GM10266 (cell line): ENCODE data around the gene SMC3.

Source experiments
- DNase-seq: peaks from one replicate; pipeline ENCODE4 v3.0.0; 2012; ENCODE audit errors: extremely low spot score
- TF ChIP-seq, protein P1 (sequence below): IDR thresholded peaks from 2 replicates; pipeline ENCODE4 v1.5.1; 2012; ENCODE audit warnings: mild to moderate bottlenecking, low read depth; ENCODE audit not compliant: control insufficient read depth, insufficient read depth; ENCODE audit errors: missing control alignments

Gene SMC3

DNA sequence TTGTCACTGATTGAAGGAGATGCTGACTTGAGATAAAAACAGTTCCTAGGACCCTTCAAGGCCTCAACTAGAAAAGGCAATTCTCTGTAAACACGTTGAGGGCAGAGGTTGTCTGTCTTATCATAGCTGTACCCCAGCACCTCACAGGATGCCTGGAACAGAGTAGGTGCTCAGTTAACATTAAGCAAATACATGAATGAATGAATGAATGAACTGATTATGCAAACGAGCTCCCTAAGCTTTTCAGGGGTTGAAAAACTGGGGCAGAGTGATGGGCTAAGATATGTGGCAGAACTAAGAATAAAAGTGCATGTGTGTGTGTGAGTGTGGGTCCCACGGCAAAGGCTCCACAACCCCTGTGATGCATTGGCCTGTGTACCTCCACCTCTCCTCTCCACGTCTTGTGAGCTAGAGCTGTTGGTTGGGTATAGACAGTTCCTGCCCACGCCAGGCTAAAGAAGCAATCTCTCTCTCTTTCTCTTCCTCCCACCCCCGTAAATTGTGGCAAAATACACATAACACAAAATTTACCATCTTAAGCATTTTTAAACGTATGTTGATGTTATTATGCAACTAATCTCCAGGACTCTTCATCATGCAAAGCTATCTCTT is 20.9 kb upstream of the SMC3 start:
- no peak for DNase-seq
- TF ChIP-seq, protein P1, sequence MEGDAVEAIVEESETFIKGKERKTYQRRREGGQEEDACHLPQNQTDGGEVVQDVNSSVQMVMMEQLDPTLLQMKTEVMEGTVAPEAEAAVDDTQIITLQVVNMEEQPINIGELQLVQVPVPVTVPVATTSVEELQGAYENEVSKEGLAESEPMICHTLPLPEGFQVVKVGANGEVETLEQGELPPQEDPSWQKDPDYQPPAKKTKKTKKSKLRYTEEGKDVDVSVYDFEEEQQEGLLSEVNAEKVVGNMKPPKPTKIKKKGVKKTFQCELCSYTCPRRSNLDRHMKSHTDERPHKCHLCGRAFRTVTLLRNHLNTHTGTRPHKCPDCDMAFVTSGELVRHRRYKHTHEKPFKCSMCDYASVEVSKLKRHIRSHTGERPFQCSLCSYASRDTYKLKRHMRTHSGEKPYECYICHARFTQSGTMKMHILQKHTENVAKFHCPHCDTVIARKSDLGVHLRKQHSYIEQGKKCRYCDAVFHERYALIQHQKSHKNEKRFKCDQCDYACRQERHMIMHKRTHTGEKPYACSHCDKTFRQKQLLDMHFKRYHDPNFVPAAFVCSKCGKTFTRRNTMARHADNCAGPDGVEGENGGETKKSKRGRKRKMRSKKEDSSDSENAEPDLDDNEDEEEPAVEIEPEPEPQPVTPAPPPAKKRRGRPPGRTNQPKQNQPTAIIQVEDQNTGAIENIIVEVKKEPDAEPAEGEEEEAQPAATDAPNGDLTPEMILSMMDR = no peak

DNA sequence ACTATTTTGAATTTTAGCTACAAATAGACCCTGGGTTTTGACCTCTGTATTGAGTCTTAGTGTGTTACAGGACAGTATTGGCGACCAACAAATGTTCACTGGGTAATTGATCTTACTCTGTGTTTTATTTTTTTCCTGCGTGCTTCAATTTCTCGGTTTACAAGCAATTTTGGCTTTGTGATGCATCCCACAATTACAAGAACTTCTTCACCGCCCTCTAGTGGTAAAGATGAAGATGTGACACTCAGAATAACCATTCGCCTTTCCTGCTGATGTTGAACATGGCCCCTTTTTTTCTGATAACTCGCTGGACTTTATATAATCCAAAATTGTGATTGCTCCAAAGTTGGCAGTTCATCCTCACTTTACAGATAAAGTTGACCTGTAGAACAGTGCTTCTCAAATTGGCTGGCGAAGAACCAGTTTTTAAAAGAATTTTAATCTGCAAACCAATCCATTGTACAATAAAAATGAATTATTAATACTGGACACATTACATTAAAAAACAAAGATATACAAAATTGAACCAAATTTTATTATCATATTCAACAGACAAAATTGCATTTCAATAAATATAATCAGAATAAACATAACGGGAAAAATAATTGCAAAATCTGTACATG is 20.2 kb upstream of the SMC3 start:
- TF ChIP-seq, protein P1 = peak; percentile 83
- peak; percentile 63 for DNase-seq

DNA sequence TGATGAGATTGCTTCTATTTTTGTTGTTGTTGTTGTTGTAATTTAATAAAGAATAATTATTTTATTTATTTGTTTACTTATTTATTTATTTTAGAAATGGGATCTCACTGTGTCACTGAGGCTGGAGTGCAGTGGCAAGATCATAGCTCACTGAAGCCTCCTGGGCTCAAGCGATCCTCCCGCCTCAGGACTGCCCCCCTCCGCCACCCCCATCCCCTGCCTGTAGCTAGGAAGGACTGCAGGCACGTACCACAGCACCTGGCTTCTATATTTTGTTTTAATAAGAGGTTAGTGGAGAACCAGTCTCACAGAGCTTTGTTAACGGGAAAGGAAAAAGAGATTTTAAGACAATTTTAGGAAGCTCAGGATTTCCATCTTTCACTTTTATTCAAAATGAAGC is 19.5 kb upstream of the SMC3 start:
- TF ChIP-seq, protein P1 = no peak
- no peak for DNase-seq

DNA sequence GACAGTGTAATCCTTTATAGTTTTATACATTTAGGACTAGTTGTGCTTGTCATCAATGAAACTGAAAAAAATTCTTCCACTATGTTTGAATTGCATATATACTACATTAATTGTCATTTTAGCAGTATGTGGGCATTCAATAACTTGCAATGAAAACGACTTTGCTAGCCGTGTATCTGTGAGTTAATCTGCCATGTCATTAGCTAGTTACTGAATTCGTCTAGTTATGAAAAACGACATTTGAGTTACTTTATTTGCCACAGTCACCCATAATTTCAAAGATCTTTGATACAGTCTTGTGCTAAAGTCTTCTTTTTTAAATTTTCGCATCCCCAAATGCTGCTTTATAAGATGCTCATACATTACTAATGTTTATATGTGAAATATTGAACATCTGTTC is 18.3 kb upstream of the SMC3 start:
- TF ChIP-seq, protein P1 = no peak
- DNase-seq = no peak

DNA sequence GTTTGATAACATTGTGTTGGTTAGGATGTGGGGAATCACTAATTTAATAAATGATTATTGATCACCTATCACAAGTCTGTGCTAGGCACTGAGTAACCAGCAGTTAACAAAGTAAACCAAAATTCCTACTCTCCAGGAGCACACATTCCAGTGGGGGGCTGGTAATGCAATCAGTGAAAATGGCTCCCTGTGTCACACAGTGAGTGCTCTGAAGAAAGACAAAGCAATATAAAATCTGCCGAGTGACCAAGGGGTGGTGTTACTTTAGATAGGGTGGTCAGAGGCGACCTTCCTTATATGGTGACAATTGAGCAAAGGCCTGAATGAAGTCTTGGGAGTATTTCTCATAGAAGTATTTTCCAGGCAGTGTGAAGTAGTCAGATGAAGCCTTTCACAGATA is 13.6 kb upstream of the SMC3 start:
- no peak for DNase-seq
- TF ChIP-seq, protein P1 = no peak

DNA sequence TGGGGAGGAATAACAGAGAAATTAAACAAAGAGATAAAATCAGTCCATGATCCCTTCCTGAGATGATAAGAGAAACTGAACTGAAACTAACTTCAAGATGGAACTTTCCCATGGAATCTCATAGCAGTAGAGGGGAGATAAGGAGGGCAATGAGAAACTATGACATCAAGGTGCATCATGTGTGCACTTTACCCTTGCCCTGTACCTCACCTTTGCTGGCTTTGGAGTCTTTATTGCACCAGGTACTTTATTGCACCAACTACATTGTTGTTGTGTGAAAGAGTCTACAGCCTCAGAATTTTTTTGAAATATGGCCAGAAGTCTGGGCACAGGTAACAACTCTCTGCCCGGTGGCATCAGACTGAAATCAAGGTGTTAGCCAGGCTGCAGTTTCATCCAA is 11.2 kb upstream of the SMC3 start:
- TF ChIP-seq, protein P1 = no peak
- DNase-seq = no peak

DNA sequence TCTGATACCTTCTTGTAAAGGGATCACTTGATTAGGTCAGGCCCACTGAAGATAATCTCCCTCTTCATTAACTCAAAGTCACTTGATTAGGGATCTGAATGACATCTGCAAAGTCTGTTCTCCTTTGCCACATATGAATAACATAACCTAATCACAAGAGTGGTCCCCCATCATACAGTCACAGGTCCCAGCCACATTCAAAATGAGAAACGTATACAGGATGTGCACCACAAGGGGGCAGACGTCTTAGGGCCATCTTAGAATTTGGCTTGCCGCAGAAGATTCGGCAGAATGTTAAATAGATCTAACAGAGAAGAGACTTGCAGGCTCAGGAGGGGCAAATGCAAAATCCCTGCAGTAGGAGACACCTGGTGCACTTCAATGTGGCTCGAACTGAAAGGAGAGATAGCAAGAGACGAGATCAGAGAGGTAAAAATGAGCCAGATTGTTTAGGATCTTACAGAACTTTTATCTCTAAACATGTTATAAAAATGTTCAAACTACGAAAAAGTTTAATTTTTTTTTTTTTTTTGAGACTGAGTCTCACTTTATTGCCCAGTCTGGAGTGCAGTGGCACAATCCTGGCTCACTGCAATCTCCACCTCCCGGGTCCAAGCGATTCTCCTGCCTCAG is 10.4 kb upstream of the SMC3 start:
- TF ChIP-seq, protein P1 = peak; percentile 86
- peak; percentile 60 for DNase-seq
